Choroid plexus epithelial cell (primary cell): ENCODE data around the gene MAEL.

Experiments used
- DNase-seq: peaks from one replicate; pipeline ENCODE4 v3.0.0-alpha.2; 2010; ENCODE audit warnings: low read depth
- H3K4me3 ChIP-seq: 2 replicates; pipeline ENCODE4 v1.5.1; 2011; ENCODE audit warnings: low read depth, mild to moderate bottlenecking, control low read depth, low read length, moderate library complexity
- CTCF ChIP-seq: conservative IDR thresholded peaks from 2 replicates; pipeline ENCODE4 v1.5.1; 2011; ENCODE audit warnings: low read depth, mild to moderate bottlenecking, control low read depth, inconsistent platforms, low read length, moderate library complexity

MAEL gene

GRCh38 chr1:166951050-166951449 lies 38.0 kb upstream of the MAEL start:
- DNase-seq = no peak
- no peak overlapping the region for H3K4me3 ChIP-seq
- no peak for TF ChIP-seq CTCF

GRCh38 chr1:166952002-166952746 lies 36.9 kb upstream of the MAEL start:
- no peak overlapping the region for H3K4me3 ChIP-seq
- no peak for TF ChIP-seq CTCF
- peak; percentile 86 for DNase-seq

DNA sequence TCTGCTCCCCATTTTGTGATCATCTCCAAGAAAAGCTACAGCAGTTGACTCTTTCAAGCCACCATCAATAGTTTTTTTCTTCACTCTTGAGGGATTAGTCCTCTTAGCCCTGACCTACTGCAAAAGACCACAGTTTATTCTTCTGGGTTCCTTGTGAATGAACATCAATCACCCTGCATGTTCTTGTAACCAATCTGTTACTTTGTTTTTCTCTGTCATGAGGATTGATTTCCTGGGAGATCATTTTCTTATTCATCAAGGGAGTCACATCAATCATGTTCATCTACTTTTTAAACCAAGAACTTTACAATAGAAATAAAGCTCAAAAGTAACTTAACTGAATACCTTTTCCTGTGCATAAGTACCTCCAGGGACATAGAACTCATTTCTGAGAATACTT lies 35.6 kb upstream of the MAEL start:
- H3K4me3 ChIP-seq = no peak overlapping the region
- no peak for TF ChIP-seq CTCF
- DNase-seq = no peak

DNA sequence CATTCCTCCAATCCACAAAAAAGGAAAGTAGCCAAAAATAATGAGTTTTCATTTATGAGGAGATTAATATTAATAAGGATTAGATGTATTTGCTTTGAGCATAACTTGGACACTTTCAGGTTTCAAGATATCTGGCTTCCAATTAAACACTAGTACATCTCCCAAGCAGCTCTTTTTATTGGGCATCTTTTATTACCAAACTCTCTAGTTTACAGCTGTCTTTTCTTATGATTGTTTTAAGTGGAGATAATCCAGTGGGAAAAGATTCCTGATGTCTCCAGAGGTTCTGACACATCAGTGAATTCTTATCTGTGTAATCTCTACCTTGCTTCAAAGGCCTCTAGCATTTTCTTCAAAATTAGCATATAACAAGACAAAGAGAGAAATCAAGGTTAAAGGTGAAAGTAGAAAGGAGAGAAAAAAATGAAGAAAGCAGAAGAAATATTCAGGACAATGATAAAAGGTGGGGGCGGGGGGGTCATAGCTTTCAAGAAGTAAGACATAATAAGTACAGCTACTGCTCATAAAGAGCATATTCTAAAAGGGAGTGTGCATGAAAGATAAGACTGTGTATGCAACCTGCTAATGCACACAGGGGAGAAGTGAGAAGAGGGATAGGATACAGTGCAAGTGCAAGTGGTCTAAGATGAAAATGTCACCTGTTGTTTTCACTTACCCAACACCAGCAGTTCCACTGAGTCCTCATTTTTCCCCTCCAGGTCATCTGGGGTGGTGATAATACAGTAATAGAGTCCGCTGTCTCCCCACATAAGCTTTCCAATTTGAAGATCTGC lies 32.8 kb upstream of the MAEL start:
- TF ChIP-seq CTCF = no peak
- no peak overlapping the region for H3K4me3 ChIP-seq
- DNase-seq = no peak

- DNase-seq = no peak
- no peak for TF ChIP-seq CTCF
- no peak overlapping the region for H3K4me3 ChIP-seq
Measured at GRCh38 chr1:166956872-166957271, 32.2 kb upstream of the MAEL start.

- no peak for DNase-seq
- H3K4me3 ChIP-seq = no peak overlapping the region
- TF ChIP-seq CTCF = no peak
Measured at GRCh38 chr1:166960858-166961474, 28.1 kb upstream of the MAEL start.
